ENCODE data around the gene SEMA5B. TPM values are rescaled to one million over a fixed set of nuclear protein-coding genes. Genes with fewer than 3 reads are reported as not detected.

The SEMA5B gene
- total and polyA plus RNA-seq, 2 experiments from 2014 or later: 8.0 to 26.8 TPM

DNA sequence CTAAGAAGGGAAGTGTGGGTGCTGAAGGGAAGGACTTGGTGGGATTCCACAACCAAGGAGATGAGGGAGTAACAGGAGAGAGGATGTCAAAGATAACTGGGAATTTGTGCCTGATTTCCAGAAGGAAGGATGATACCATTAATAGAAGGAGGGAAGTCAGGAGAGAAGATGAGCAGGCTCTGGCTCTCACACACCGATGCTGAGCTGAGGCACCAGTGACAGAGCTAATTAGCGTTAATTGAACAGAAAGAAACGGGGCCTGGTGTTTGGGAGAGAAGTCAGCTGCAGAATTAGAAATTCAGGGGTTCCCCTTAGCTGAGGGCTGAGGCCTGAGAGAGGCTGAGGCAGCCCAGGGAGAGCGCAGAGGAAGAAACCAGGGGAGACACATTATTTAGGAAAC is 27.4 kb upstream of the SEMA5B start:
- no peak overlapping the region for H3K27ac Mint-ChIP-seq
- Histone ChIP-seq H3K9me2 (ENCODE audit: insufficient read depth) (peaks cover 3% of the 10 kb centered on the region; the same call in 1 of the 2 replicates), H3K36me3 (ENCODE audit: insufficient read depth) (no peaks in the 10 kb centered on the region), H2AFZ (peak overlapping the region; percentile 69), H3K27ac (ENCODE audit: low read depth) (no peak overlapping the region), H4K20me1 (replicated peaks; ENCODE audit: insufficient read depth) (no peaks in the 10 kb centered on the region), H3K4me1 (ENCODE audit: insufficient read depth) (no peaks in the 10 kb centered on the region), H3K79me2 (replicated peaks; ENCODE audit: insufficient read depth) (no peaks in the 10 kb centered on the region), H3F3A (replicated peaks; ENCODE audit: low read depth) (no peaks in the 10 kb centered on the region), H3K4me2 (no peak overlapping the region), H3K4me3 (no peak overlapping the region), H3K27me3 (ENCODE audit: insufficient read depth) (no peaks in the 10 kb centered on the region)
- no peaks in the 10 kb centered on the region for H3K36me3 Mint-ChIP-seq (ENCODE audit: low read depth)
- H3K27me3 Mint-ChIP-seq (ENCODE audit: insufficient read depth, low read depth, poor library complexity): peaks cover 3% of the 10 kb centered on the region
- no peak overlapping the region for H3K4me3 Mint-ChIP-seq
- DNase-seq (ENCODE audit: low spot score): no peak
- H3K4me1 Mint-ChIP-seq: peaks cover 2% of the 10 kb centered on the region; the same call in 2 of the 3 replicates
- no peak for ATAC-seq
- TF ChIP-seq CREB1 (CRISPR knock-in tag; IDR thresholded peaks at IDR 0.05; ENCODE audit: low read depth) (no peak), EZH2phosphoT487 (IDR thresholded peaks at IDR 0.05; ENCODE audit: unreplicated experiment) (no peak), EZH2 (IDR thresholded peaks at IDR 0.05; ENCODE audit: low read depth, unreplicated experiment) (no peak), NANOG (IDR thresholded peaks at IDR 0.05; ENCODE audit: borderline replicate concordance) (no peak), ZNF331 (CRISPR knock-in tag; IDR thresholded peaks at IDR 0.05; ENCODE audit: low read depth) (no peak), JUNB (IDR thresholded peaks at IDR 0.05; ENCODE audit: unreplicated experiment) (no peak), POLR2AphosphoS5 (IDR thresholded peaks at IDR 0.05; ENCODE audit: low read depth) (no peak), ZNF114 (CRISPR knock-in tag; IDR thresholded peaks at IDR 0.05) (no peak), STAT1 (IDR thresholded peaks at IDR 0.05; ENCODE audit: unreplicated experiment) (no peak)
- TF ChIP-seq, protein P1, sequence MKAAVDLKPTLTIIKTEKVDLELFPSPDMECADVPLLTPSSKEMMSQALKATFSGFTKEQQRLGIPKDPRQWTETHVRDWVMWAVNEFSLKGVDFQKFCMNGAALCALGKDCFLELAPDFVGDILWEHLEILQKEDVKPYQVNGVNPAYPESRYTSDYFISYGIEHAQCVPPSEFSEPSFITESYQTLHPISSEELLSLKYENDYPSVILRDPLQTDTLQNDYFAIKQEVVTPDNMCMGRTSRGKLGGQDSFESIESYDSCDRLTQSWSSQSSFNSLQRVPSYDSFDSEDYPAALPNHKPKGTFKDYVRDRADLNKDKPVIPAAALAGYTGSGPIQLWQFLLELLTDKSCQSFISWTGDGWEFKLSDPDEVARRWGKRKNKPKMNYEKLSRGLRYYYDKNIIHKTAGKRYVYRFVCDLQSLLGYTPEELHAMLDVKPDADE (IDR thresholded peaks at IDR 0.05): no peak
- TF ChIP-seq, protein P2, sequence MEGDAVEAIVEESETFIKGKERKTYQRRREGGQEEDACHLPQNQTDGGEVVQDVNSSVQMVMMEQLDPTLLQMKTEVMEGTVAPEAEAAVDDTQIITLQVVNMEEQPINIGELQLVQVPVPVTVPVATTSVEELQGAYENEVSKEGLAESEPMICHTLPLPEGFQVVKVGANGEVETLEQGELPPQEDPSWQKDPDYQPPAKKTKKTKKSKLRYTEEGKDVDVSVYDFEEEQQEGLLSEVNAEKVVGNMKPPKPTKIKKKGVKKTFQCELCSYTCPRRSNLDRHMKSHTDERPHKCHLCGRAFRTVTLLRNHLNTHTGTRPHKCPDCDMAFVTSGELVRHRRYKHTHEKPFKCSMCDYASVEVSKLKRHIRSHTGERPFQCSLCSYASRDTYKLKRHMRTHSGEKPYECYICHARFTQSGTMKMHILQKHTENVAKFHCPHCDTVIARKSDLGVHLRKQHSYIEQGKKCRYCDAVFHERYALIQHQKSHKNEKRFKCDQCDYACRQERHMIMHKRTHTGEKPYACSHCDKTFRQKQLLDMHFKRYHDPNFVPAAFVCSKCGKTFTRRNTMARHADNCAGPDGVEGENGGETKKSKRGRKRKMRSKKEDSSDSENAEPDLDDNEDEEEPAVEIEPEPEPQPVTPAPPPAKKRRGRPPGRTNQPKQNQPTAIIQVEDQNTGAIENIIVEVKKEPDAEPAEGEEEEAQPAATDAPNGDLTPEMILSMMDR (conservative IDR thresholded peaks at IDR 0.05; ENCODE audit: low read depth in 2 of 2): no peak
- TF ChIP-seq, protein P3, sequence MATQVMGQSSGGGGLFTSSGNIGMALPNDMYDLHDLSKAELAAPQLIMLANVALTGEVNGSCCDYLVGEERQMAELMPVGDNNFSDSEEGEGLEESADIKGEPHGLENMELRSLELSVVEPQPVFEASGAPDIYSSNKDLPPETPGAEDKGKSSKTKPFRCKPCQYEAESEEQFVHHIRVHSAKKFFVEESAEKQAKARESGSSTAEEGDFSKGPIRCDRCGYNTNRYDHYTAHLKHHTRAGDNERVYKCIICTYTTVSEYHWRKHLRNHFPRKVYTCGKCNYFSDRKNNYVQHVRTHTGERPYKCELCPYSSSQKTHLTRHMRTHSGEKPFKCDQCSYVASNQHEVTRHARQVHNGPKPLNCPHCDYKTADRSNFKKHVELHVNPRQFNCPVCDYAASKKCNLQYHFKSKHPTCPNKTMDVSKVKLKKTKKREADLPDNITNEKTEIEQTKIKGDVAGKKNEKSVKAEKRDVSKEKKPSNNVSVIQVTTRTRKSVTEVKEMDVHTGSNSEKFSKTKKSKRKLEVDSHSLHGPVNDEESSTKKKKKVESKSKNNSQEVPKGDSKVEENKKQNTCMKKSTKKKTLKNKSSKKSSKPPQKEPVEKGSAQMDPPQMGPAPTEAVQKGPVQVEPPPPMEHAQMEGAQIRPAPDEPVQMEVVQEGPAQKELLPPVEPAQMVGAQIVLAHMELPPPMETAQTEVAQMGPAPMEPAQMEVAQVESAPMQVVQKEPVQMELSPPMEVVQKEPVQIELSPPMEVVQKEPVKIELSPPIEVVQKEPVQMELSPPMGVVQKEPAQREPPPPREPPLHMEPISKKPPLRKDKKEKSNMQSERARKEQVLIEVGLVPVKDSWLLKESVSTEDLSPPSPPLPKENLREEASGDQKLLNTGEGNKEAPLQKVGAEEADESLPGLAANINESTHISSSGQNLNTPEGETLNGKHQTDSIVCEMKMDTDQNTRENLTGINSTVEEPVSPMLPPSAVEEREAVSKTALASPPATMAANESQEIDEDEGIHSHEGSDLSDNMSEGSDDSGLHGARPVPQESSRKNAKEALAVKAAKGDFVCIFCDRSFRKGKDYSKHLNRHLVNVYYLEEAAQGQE (IDR thresholded peaks at IDR 0.05; ENCODE audit: unreplicated experiment): no peak
- TF ChIP-seq, protein P4, sequence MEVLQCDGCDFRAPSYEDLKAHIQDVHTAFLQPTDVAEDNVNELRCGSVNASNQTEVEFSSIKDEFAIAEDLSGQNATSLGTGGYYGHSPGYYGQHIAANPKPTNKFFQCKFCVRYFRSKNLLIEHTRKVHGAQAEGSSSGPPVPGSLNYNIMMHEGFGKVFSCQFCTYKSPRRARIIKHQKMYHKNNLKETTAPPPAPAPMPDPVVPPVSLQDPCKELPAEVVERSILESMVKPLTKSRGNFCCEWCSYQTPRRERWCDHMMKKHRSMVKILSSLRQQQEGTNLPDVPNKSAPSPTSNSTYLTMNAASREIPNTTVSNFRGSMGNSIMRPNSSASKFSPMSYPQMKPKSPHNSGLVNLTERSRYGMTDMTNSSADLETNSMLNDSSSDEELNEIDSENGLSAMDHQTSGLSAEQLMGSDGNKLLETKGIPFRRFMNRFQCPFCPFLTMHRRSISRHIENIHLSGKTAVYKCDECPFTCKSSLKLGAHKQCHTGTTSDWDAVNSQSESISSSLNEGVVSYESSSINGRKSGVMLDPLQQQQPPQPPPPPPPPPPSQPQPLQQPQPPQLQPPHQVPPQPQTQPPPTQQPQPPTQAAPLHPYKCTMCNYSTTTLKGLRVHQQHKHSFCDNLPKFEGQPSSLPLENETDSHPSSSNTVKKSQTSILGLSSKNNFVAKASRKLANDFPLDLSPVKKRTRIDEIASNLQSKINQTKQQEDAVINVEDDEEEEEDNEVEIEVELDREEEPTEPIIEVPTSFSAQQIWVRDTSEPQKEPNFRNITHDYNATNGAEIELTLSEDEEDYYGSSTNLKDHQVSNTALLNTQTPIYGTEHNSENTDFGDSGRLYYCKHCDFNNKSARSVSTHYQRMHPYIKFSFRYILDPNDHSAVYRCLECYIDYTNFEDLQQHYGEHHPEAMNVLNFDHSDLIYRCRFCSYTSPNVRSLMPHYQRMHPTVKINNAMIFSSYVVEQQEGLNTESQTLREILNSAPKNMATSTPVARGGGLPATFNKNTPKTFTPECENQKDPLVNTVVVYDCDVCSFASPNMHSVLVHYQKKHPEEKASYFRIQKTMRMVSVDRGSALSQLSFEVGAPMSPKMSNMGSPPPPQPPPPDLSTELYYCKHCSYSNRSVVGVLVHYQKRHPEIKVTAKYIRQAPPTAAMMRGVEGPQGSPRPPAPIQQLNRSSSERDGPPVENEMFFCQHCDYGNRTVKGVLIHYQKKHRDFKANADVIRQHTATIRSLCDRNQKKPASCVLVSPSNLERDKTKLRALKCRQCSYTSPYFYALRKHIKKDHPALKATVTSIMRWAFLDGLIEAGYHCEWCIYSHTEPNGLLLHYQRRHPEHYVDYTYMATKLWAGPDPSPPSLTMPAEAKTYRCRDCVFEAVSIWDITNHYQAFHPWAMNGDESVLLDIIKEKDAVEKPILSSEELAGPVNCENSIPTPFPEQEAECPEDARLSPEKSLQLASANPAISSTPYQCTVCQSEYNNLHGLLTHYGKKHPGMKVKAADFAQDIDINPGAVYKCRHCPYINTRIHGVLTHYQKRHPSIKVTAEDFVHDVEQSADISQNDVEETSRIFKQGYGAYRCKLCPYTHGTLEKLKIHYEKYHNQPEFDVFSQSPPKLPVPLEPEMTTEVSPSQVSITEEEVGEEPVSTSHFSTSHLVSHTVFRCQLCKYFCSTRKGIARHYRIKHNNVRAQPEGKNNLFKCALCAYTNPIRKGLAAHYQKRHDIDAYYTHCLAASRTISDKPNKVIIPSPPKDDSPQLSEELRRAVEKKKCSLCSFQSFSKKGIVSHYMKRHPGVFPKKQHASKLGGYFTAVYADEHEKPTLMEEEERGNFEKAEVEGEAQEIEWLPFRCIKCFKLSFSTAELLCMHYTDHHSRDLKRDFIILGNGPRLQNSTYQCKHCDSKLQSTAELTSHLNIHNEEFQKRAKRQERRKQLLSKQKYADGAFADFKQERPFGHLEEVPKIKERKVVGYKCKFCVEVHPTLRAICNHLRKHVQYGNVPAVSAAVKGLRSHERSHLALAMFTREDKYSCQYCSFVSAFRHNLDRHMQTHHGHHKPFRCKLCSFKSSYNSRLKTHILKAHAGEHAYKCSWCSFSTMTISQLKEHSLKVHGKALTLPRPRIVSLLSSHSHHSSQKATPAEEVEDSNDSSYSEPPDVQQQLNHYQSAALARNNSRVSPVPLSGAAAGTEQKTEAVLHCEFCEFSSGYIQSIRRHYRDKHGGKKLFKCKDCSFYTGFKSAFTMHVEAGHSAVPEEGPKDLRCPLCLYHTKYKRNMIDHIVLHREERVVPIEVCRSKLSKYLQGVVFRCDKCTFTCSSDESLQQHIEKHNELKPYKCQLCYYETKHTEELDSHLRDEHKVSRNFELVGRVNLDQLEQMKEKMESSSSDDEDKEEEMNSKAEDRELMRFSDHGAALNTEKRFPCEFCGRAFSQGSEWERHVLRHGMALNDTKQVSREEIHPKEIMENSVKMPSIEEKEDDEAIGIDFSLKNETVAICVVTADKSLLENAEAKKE (CRISPR knock-in tag; IDR thresholded peaks at IDR 0.05): no peak
- H3K9me3 Mint-ChIP-seq: no peaks in the 10 kb centered on the region
